Parathyroid adenoma (tissue), 2 donors: ENCODE data around the gene MAPK9.

ENCODE experiments used
- H2AFZ ChIP-seq: fragments of 300-600 bp; sonication (generic); one replicate; pipeline ENCODE4 v1.7.0; 2017; ENCODE audit warnings: antibody characterized with exemption, mild to moderate bottlenecking
- H3K27ac ChIP-seq: fragments of 300-600 bp; sonication (generic); one replicate; pipeline ENCODE4 v1.7.0; 2017
- H3K27me3 ChIP-seq: fragments of 300-600 bp; sonication (generic); one replicate; pipeline ENCODE4 v1.7.0; 2017; ENCODE audit warnings: low read length; ENCODE audit not compliant: control insufficient read depth, insufficient read depth
- H3K36me3 ChIP-seq: fragments of 300-600 bp; sonication (generic); one replicate; pipeline ENCODE4 v1.7.0; 2017; ENCODE audit warnings: low read length; ENCODE audit not compliant: control insufficient read depth, insufficient read depth
- H3K4me1 ChIP-seq: fragments of 300-600 bp; sonication (generic); one replicate; pipeline ENCODE4 v1.7.0; 2017; ENCODE audit warnings: control low read depth
- H3K4me2 ChIP-seq: fragments of 300-600 bp; sonication (generic); one replicate; pipeline ENCODE4 v1.7.0; 2017; ENCODE audit warnings: low read length
- H3K4me3 ChIP-seq: fragments of 300-600 bp; sonication (generic); one replicate; pipeline ENCODE4 v1.7.0; 2017; ENCODE audit warnings: low read depth, low read length
- H3K79me2 ChIP-seq: fragments of 300-600 bp; sonication (generic); one replicate; pipeline ENCODE4 v1.7.0; 2017; ENCODE audit warnings: control low read depth
- H3K9ac ChIP-seq: fragments of 300-600 bp; sonication (generic); one replicate; pipeline ENCODE4 v1.7.0; 2017; ENCODE audit warnings: mild to moderate bottlenecking
- H3K9me3 ChIP-seq: fragments of 300-600 bp; sonication (generic); one replicate; pipeline ENCODE4 v1.7.0; 2017; ENCODE audit warnings: low read length; ENCODE audit not compliant: control insufficient read depth
- TF ChIP-seq, protein P1 (sequence below): fragments of 300-600 bp; sonication (generic); IDR thresholded peaks from one replicate; pipeline ENCODE4 v1.7.0; 2017; ENCODE audit warnings: antibody characterized with exemption, mild to moderate bottlenecking
- donor health status: primary hyperparathyroidism.

The MAPK9 gene

DNA sequence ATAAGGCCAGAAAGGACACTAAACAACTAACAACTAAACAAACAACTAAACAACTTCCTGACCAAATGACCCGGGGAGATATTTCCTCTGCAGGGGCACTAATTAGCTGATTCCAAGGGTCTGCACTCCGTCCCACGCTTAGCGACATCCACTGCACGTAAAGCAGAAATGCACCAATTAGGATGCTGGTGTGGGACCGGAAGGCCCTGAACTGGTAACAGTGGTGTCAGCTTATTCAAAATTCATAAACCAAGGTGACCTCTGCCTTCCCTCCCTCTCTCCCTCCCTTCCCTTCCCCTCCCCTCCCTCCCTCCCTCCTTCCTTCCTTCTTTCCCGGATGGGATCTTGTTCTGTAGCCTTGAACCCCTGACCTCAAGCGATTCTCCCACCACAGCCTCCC lies 92.5 kb downstream of the MAPK9 start:
- no peak overlapping the region for H2AFZ ChIP-seq
- no peak overlapping the region for H3K4me3 ChIP-seq
- TF ChIP-seq, protein P1, sequence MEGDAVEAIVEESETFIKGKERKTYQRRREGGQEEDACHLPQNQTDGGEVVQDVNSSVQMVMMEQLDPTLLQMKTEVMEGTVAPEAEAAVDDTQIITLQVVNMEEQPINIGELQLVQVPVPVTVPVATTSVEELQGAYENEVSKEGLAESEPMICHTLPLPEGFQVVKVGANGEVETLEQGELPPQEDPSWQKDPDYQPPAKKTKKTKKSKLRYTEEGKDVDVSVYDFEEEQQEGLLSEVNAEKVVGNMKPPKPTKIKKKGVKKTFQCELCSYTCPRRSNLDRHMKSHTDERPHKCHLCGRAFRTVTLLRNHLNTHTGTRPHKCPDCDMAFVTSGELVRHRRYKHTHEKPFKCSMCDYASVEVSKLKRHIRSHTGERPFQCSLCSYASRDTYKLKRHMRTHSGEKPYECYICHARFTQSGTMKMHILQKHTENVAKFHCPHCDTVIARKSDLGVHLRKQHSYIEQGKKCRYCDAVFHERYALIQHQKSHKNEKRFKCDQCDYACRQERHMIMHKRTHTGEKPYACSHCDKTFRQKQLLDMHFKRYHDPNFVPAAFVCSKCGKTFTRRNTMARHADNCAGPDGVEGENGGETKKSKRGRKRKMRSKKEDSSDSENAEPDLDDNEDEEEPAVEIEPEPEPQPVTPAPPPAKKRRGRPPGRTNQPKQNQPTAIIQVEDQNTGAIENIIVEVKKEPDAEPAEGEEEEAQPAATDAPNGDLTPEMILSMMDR: no peak
- no peak overlapping the region for H3K4me2 ChIP-seq
- H3K9ac ChIP-seq: no peak overlapping the region
- H3K36me3 ChIP-seq: no peaks in the 10 kb centered on the region
- no peaks in the 10 kb centered on the region for H3K79me2 ChIP-seq
- H3K27me3 ChIP-seq: no peaks in the 10 kb centered on the region
- no peaks in the 10 kb centered on the region for H3K9me3 ChIP-seq
- H3K27ac ChIP-seq: no peak overlapping the region
- H3K4me1 ChIP-seq: no peaks in the 10 kb centered on the region

DNA sequence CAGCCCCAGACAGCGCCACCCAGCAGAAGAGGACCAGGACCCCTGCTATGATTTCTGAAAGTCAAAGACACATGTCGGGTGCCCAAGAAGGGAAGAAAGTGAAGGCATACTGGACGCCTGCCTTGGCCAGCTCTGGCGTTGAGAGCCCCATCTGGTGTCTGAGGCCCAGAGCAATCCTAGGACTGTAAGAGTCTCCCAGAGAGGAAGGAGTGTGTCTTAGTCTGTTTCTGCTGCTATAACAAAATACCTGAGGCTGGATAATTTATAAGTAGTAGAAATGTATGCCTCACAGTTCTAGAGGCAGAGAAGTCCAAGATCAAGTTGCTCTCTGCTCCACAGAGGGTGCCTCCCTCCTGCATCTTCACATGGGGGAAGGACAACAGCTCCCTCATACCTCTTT lies 93.7 kb downstream of the MAPK9 start:
- H3K4me2 ChIP-seq: no peak overlapping the region
- no peak overlapping the region for H3K4me3 ChIP-seq
- H3K27me3 ChIP-seq: no peaks in the 10 kb centered on the region
- TF ChIP-seq, protein P1: no peak
- H3K79me2 ChIP-seq: no peaks in the 10 kb centered on the region
- no peak overlapping the region for H3K27ac ChIP-seq
- no peak overlapping the region for H3K9ac ChIP-seq
- no peaks in the 10 kb centered on the region for H3K4me1 ChIP-seq
- no peaks in the 10 kb centered on the region for H3K36me3 ChIP-seq
- H2AFZ ChIP-seq: no peak overlapping the region
- H3K9me3 ChIP-seq: no peaks in the 10 kb centered on the region

DNA sequence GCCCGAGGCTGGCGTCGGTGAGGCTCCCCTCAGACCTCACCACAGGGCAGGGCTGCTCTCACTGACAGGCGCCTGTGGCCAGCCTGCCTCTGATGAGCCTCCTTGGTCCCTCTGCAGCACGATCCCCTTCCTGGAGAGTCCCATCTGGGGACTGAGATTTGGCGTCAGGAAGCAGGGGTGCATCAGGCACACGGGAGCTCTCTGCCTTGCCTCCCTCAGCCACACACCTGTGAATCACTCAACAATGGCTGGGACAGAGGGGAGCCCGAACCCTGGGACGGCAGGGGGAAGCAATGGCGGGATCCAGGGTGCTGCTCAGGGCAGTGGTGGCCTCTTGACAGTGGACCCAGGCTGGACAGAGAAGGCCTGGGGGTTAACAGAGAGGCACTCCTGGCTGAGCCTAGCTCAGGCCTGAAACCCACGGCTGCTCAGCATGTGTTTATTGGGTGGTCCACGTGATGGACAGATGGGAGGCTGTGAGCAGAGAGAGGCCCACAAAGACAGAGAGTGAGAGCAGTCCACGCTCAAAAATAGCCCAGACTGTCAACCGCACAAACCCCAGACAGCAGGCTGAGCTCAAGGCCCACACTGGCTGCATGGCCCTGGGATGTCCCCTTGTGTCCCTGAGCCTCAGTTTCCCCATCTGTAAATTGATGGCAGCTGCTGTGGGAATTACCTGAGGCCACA lies 94.7 kb downstream of the MAPK9 start:
- no peaks in the 10 kb centered on the region for H3K9me3 ChIP-seq
- no peak overlapping the region for H3K27ac ChIP-seq
- no peak overlapping the region for H3K4me3 ChIP-seq
- TF ChIP-seq, protein P1: no peak
- no peak overlapping the region for H2AFZ ChIP-seq
- no peaks in the 10 kb centered on the region for H3K27me3 ChIP-seq
- H3K4me1 ChIP-seq: no peaks in the 10 kb centered on the region
- no peaks in the 10 kb centered on the region for H3K36me3 ChIP-seq
- H3K4me2 ChIP-seq: no peak overlapping the region
- no peaks in the 10 kb centered on the region for H3K79me2 ChIP-seq
- no peak overlapping the region for H3K9ac ChIP-seq

DNA sequence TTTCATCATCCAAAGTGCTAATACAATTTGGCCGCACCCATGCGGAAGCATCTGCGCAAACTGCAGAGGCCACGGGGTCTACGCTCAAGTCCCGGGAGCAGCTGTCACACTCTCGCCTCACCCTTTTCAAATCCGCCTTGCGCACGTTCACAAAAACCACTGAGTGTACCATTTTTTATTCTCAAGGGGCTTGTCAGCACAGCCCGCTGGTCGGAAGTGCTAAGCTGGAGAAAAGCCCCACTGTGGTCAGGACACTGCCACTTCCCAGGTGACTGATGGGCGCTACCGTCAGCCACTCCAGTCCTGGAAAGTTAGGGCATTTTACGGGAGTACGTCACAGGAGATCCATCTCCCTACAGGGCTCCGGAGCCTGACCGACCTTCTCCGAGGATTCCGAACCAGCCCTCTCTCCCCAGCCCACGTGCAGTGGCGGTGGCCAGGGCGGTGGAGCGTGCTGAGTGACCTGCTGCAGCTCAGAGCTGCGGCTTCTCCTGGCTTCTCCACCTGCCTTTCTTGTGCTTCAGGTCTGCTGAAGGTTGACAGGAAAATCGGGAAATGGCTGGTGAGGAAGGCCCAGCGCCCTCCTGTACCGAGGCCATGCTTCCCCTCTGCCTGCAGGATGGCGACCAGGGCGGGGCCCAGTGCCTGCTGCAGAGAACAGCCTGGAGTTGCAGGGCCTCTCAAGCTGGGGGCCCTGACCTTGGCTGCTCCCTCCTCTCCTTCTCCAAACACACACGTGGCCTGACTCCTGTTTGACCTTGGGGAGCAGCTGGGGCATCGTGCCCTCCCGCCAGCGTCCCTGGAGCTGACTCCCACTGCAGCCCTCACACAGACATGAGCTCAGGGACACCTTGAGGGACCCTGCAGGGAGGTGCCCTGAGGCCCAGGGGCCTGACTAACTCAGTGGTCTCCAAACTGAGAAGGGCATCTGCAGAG lies 97.2 kb downstream of the MAPK9 start:
- Histone ChIP-seq H3K4me3 (no peak overlapping the region), H3K4me1 (no peaks in the 10 kb centered on the region), H3K79me2 (no peaks in the 10 kb centered on the region), H3K27ac (no peak overlapping the region), H3K9me3 (no peaks in the 10 kb centered on the region), H3K27me3 (no peaks in the 10 kb centered on the region), H3K36me3 (no peaks in the 10 kb centered on the region), H2AFZ (no peak overlapping the region), H3K4me2 (no peak overlapping the region), H3K9ac (no peak overlapping the region)
- TF ChIP-seq, protein P1: no peak
